ENCODE results near the gene TCAF2.
"Not testable (repeated sequence)": the region's sequence is repeated elsewhere in the genome, so short reads cannot be mapped to it uniquely, and the experiment has no call there.

Gene TCAF2

GRCh38 chr7:143620646-143621045 is at the start of gene TCAF2:
TCAF2 (plus strand) TSS chr7:143620974.
- peak; percentile 54 for DNase-seq (ENCODE audit: low read depth)

GRCh38 chr7:143571501-143571900 is 49.3 kb upstream of the TCAF2 start, which contains the start of gene CTAGE15:
CTAGE15 (plus strand) TSS chr7:143571801; CDS start chr7:143571818, 17 bp downstream.
- not testable (repeated sequence) for DNase-seq (ENCODE audit: low read depth)

GRCh38 chr7:143588183-143588582 is 32.6 kb upstream of the TCAF2 start:
- not testable (repeated sequence) for DNase-seq (ENCODE audit: low read depth)

GRCh38 chr7:143589897-143590296 is 30.9 kb upstream of the TCAF2 start:
- DNase-seq (ENCODE audit: low read depth): not testable (repeated sequence)

GRCh38 chr7:143598086-143598485 is 22.7 kb upstream of the TCAF2 start:
- peak; percentile 0 for DNase-seq (ENCODE audit: low read depth)

GRCh38 chr7:143603549-143603948 is 17.2 kb upstream of the TCAF2 start:
- DNase-seq (ENCODE audit: low read depth): not testable (repeated sequence)

- not testable (repeated sequence) for DNase-seq (ENCODE audit: low read depth)
Measured at GRCh38 chr7:143606088-143606487, 14.7 kb upstream of the TCAF2 start.

GRCh38 chr7:143615545-143615944 is 5.2 kb upstream of the TCAF2 start:
- not testable (repeated sequence) for DNase-seq (ENCODE audit: low read depth)

GRCh38 chr7:143617204-143617603 is 3.6 kb upstream of the TCAF2 start:
- not testable (repeated sequence) for DNase-seq (ENCODE audit: low read depth)

- not testable (repeated sequence) for DNase-seq (ENCODE audit: low read depth)
Measured at GRCh38 chr7:143620058-143620457, 716 bp upstream of the TCAF2 start.

- not testable (repeated sequence) for DNase-seq (ENCODE audit: low read depth)
Measured at GRCh38 chr7:143621175-143621574, 401 bp downstream of the TCAF2 start.

GRCh38 chr7:143622130-143622529 is 1.4 kb downstream of the TCAF2 start:
- DNase-seq (ENCODE audit: low read depth): not testable (repeated sequence)

- DNase-seq (ENCODE audit: low read depth): not testable (repeated sequence)
Measured at GRCh38 chr7:143630653-143631052, 9.9 kb downstream of the TCAF2 start.

- DNase-seq (ENCODE audit: low read depth): not testable (repeated sequence)
Measured at GRCh38 chr7:143632506-143632905, 11.7 kb downstream of the TCAF2 start.

- not testable (repeated sequence) for DNase-seq (ENCODE audit: low read depth)
Measured at GRCh38 chr7:143633013-143633618, 12.3 kb downstream of the TCAF2 start.

- not testable (repeated sequence) for DNase-seq (ENCODE audit: low read depth)
Measured at GRCh38 chr7:143635364-143636240, 14.8 kb downstream of the TCAF2 start.

GRCh38 chr7:143639372-143639771 is 18.6 kb downstream of the TCAF2 start:
- not testable (repeated sequence) for DNase-seq (ENCODE audit: low read depth)

- DNase-seq (ENCODE audit: low read depth): not testable (repeated sequence)
Measured at GRCh38 chr7:143640528-143641189, 19.9 kb downstream of the TCAF2 start.

- DNase-seq (ENCODE audit: low read depth): not testable (repeated sequence)
Measured at GRCh38 chr7:143646598-143646997, 25.8 kb downstream of the TCAF2 start.

- DNase-seq (ENCODE audit: low read depth): not testable (repeated sequence)
Measured at GRCh38 chr7:143649902-143650301, 29.1 kb downstream of the TCAF2 start.

- DNase-seq (ENCODE audit: low read depth): not testable (repeated sequence)
Measured at GRCh38 chr7:143650447-143650846, 29.7 kb downstream of the TCAF2 start.
